ENCODE data around the gene MRPL32. TPM values are rescaled to one million over a fixed set of nuclear protein-coding genes. Genes with fewer than 3 reads are reported as not detected.

Gene MRPL32
- total RNA-seq, 6 experiments from 2014 or later = 29.9 to 52.2 (median 43.9) TPM

- peaks cover 0 to 5% (median 0%) of the 10 kb centered on the region in 4 donors for H3K9me3 ChIP-seq
- H3K27ac ChIP-seq = no peak overlapping the region
- no peak for DNase-seq
- WGBS (ENCODE audit: insufficient coverage, low coverage, low lambda C conversion rate, missing lambda C conversion rate) = 76% methylated on average over 5 of the region's 6 CpGs
- H3K27me3 ChIP-seq = no peaks in the 10 kb centered on the region
- no peak for TF ChIP-seq POLR2A (IDR thresholded peaks at IDR 0.05)
- TF ChIP-seq, protein P1, sequence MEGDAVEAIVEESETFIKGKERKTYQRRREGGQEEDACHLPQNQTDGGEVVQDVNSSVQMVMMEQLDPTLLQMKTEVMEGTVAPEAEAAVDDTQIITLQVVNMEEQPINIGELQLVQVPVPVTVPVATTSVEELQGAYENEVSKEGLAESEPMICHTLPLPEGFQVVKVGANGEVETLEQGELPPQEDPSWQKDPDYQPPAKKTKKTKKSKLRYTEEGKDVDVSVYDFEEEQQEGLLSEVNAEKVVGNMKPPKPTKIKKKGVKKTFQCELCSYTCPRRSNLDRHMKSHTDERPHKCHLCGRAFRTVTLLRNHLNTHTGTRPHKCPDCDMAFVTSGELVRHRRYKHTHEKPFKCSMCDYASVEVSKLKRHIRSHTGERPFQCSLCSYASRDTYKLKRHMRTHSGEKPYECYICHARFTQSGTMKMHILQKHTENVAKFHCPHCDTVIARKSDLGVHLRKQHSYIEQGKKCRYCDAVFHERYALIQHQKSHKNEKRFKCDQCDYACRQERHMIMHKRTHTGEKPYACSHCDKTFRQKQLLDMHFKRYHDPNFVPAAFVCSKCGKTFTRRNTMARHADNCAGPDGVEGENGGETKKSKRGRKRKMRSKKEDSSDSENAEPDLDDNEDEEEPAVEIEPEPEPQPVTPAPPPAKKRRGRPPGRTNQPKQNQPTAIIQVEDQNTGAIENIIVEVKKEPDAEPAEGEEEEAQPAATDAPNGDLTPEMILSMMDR (IDR thresholded peaks at IDR 0.05) = no peak
- ATAC-seq = no peak
- intact Hi-C loops (cut with DNase I) = no loop called here
- H3K4me1 ChIP-seq = no peaks in the 10 kb centered on the region
- H3K36me3 ChIP-seq = no peaks in the 10 kb centered on the region
- no peak overlapping the region for H3K4me3 ChIP-seq
These were observed 54.0 kb downstream of the MRPL32 start for GRCh38 chr7:42986213-42986612.

GRCh38 chr7:42986781-42987248 lies 54.6 kb downstream of the MRPL32 start:
- whole genome bisulfite sequencing (ENCODE audit: insufficient coverage, low coverage, low lambda C conversion rate, missing lambda C conversion rate) = 18% methylated on average over 1 of the region's 1 CpG
- Histone ChIP-seq H3K27me3 (no peaks in the 10 kb centered on the region), H3K9me3 (peaks cover 0 to 5% (median 0%) of the 10 kb centered on the region in 4 donors), H3K27ac (no peak overlapping the region), H3K4me1 (no peaks in the 10 kb centered on the region), H3K4me3 (no peak overlapping the region), H3K36me3 (no peaks in the 10 kb centered on the region)
- ATAC-seq = no peak
- intact Hi-C loops (cut with DNase I) = no loop called here
- no peak for TF ChIP-seq POLR2A (IDR thresholded peaks at IDR 0.05)
- TF ChIP-seq, protein P1 (IDR thresholded peaks at IDR 0.05) = no peak
- DNase-seq = no peak

Other genes with a start within 250 kb of the MRPL32 start
- gene C7orf25, start 20.3 kb upstream of the MRPL32 start, total RNA-seq = 1 to 10 TPM; 2.4 to 6.7 (median 3.7) TPM
- gene PSMA2, start 202 bp upstream of the MRPL32 start, total RNA-seq = 10 to 100 TPM; 40.9 to 79.5 (median 67.5) TPM
- gene HECW1, start 180.3 kb downstream of the MRPL32 start, total RNA-seq = under 1 TPM in 5 of 6 experiments, not detected in 1; 0.02 to 0.87 (median 0.09) TPM

Data from right lobe of liver (tissue), 6 donors.